Kidney (tissue), 14 donors: Measurements from ENCODE around the gene DNAH5. TPM values are rescaled to one million over a fixed set of nuclear protein-coding genes. Genes with fewer than 3 reads are reported as not detected.
"Not testable (repeated sequence)": the region's sequence is repeated elsewhere in the genome, so short reads cannot be mapped to it uniquely, and the experiment has no call there.

Experiments used
- DNase-seq, 5 donors: peaks; one replicate each; pipeline ENCODE4 v3.0.0-alpha.2; 2013 to 2020
- FAIRE-seq: peaks from 2 replicates; lab custom pipeline; 2012; peaks lifted over from hg19 to GRCh38; lab: Jason Lieb, UNC
- H3K27ac ChIP-seq, 2 donors: one replicate each; pipeline ENCODE4 v1.7.0; 2013; ENCODE audit warnings: low read depth in 2 of 2, low read length in 2 of 2, inconsistent platforms in 1 of 2
- H3K27me3 ChIP-seq: one replicate; pipeline ENCODE4 v1.7.1; 2013; ENCODE audit warnings: low read length, inconsistent platforms; ENCODE audit not compliant: control insufficient read depth, insufficient read depth
- H3K36me3 ChIP-seq, 3 donors: one replicate each; pipeline versions ENCODE4 v1.7.0 to v1.7.1; 2013; ENCODE audit warnings: low read length in 3 of 3, control low read depth in 1 of 3, inconsistent platforms in 1 of 3; ENCODE audit not compliant: insufficient read depth in 3 of 3, control insufficient read depth in 2 of 3
- H3K4me1 ChIP-seq, 3 donors: one replicate each; pipeline versions ENCODE4 v1.7.0 to v1.7.1; 2013; ENCODE audit warnings: low read length in 3 of 3, inconsistent platforms in 1 of 3, low read depth in 1 of 3; ENCODE audit not compliant: control insufficient read depth in 2 of 3, insufficient read depth in 2 of 3
- H3K4me3 ChIP-seq, 3 donors: one replicate each; pipeline versions ENCODE4 v1.7.0 to v1.8.1; 2013; ENCODE audit warnings: low read length in 3 of 3, control low read depth in 1 of 3, inconsistent platforms in 1 of 3
- H3K9ac ChIP-seq, 3 donors: one replicate each; pipeline versions ENCODE4 v1.7.0 to v1.7.1; 2013; ENCODE audit warnings: low read length in 3 of 3, control low read depth in 1 of 3, inconsistent platforms in 1 of 3
- H3K9me3 ChIP-seq, 3 donors: one replicate each; pipeline versions ENCODE4 v1.7.0 to v1.7.1; 2013; ENCODE audit warnings: low read length in 3 of 3, control low read depth in 1 of 3, inconsistent platforms in 1 of 3; ENCODE audit not compliant: control insufficient read depth in 2 of 3, insufficient read depth in 1 of 3
- CTCF ChIP-seq: IDR thresholded peaks from 3 replicates; pipeline ENCODE4 v1.5.1; 2012; ENCODE audit warnings: mild to moderate bottlenecking, moderate library complexity, borderline replicate concordance; ENCODE audit not compliant: insufficient read depth; ENCODE audit errors: extremely low read depth
- intact Hi-C: fragments of 100-400 bp; cut with DNase I; formaldehyde crosslinking; loops from one replicate; pipeline ENCODE4 v1.11.1; 2022
- polyA plus RNA-seq: library from polyadenylated mRNA; stranded (reverse); fragments of 350-450 nt; fragmentation: Illumina TruSeq; extraction: RNeasy Lipid Tissue Mini Kit (QIAGEN cat#74804); gene quantifications from one replicate; pipeline ENCODE4 v1.2.3, GENCODE V29; 2014; ENCODE audit warnings: low read depth, low replicate concordance; ENCODE audit not compliant: insufficient read depth
- total RNA-seq: library from RNA; stranded (reverse); fragmentation: NEBNext Ultra II Directional; extraction: Animal tissue kit (Norgen Biotek cat#: 25700); gene quantifications from one replicate; pipeline ENCODE4 v1.2.1, GENCODE V29; 2021
- donor health status: control.
- donor health status: control.
- donor health status: control.
- donor health status: control.
- donor health status: control.
- donor health status: DM: yes; HTN: yes; CAD: no.
- donor health status: Normal renal cell carcinoma (clear cell type).

The DNAH5 gene
- total and polyA plus RNA-seq, 2 donors from 2014 or later: 0.49 to 16.4 TPM

- no peaks in the 10 kb centered on the region for H3K4me1 ChIP-seq
- no peaks in the 10 kb centered on the region for H3K9me3 ChIP-seq
- no peak overlapping the region for H3K27ac ChIP-seq
- intact Hi-C loops: no loop called here
- DNase-seq (no peak), FAIRE-seq (no peak)
- no peaks in the 10 kb centered on the region for H3K36me3 ChIP-seq
- no peak overlapping the region for H3K4me3 ChIP-seq
- H3K27me3 ChIP-seq: no peaks in the 10 kb centered on the region
- H3K9ac ChIP-seq: no peak overlapping the region
- TF ChIP-seq CTCF: no peak
These were observed 41.4 kb upstream of the DNAH5 start for GRCh38 chr5:13985731-13986418.

GRCh38 chr5:13984888-13985287 lies 40.4 kb upstream of the DNAH5 start:
- H3K27me3 ChIP-seq, intact Hi-C loops, FAIRE-seq, H3K4me1 ChIP-seq, H3K27ac ChIP-seq, H3K36me3 ChIP-seq, H3K9me3 ChIP-seq, H3K4me3 ChIP-seq, H3K9ac ChIP-seq, DNase-seq: not testable (repeated sequence)

GRCh38 chr5:13976867-13977830 lies 32.7 kb upstream of the DNAH5 start:
- TF ChIP-seq CTCF: peak; percentile 6
- DNase-seq (peak in 2 of 5 donors; percentile 45 to 58), FAIRE-seq (peak; percentile 59)
- intact Hi-C loops: no loop called here
- Histone ChIP-seq H3K4me1 (no peaks in the 10 kb centered on the region), H3K9ac (no peak overlapping the region), H3K36me3 (no peaks in the 10 kb centered on the region), H3K27me3 (no peaks in the 10 kb centered on the region), H3K4me3 (no peak overlapping the region), H3K27ac (no peak overlapping the region), H3K9me3 (no peaks in the 10 kb centered on the region)

GRCh38 chr5:13976223-13976622 lies 31.7 kb upstream of the DNAH5 start:
- no peak overlapping the region for H3K4me3 ChIP-seq
- intact Hi-C loops: no loop called here
- DNase-seq (no peak), FAIRE-seq (no peak)
- no peaks in the 10 kb centered on the region for H3K4me1 ChIP-seq
- H3K9me3 ChIP-seq: no peaks in the 10 kb centered on the region
- H3K27me3 ChIP-seq: no peaks in the 10 kb centered on the region
- TF ChIP-seq CTCF: no peak
- no peak overlapping the region for H3K9ac ChIP-seq
- H3K27ac ChIP-seq: no peak overlapping the region
- H3K36me3 ChIP-seq: no peaks in the 10 kb centered on the region
